Measurements from ENCODE around the gene YPEL2. TPM values are rescaled to one million over a fixed set of nuclear protein-coding genes. Genes with fewer than 3 reads are reported as not detected.

YPEL2 gene
- total RNA-seq, 1 donor from 2014 or later: 8.7 TPM

GRCh38 chr17:59420901-59421300, 89.4 kb downstream of the YPEL2 start:
- no peak overlapping the region for H3K27ac Mint-ChIP-seq
- H3K9me3 Mint-ChIP-seq: no peaks in the 10 kb centered on the region
- TF ChIP-seq CTCF (IDR thresholded peaks at IDR 0.05; ENCODE audit: unreplicated experiment): no peak
- DNase-seq (ENCODE audit: low spot score in 2 of 2, unreplicated experiment in 2 of 2): no peak
- H3K36me3 Mint-ChIP-seq: no peaks in the 10 kb centered on the region
- H3K27me3 Mint-ChIP-seq (ENCODE audit: low read depth): no peaks in the 10 kb centered on the region
- no peak overlapping the region for H3K4me3 Mint-ChIP-seq
- H3K4me1 Mint-ChIP-seq: peaks cover 26% of the 10 kb centered on the region

- no peak overlapping the region for H3K4me3 Mint-ChIP-seq
- H3K27ac Mint-ChIP-seq: no peak overlapping the region
- no peaks in the 10 kb centered on the region for H3K9me3 Mint-ChIP-seq
- H3K27me3 Mint-ChIP-seq (ENCODE audit: low read depth): no peaks in the 10 kb centered on the region
- H3K4me1 Mint-ChIP-seq: peaks cover 33% of the 10 kb centered on the region
- no peak for DNase-seq (ENCODE audit: low spot score in 2 of 2, unreplicated experiment in 2 of 2)
- no peaks in the 10 kb centered on the region for H3K36me3 Mint-ChIP-seq
- no peak for TF ChIP-seq CTCF (IDR thresholded peaks at IDR 0.05; ENCODE audit: unreplicated experiment)
Observed at GRCh38 chr17:59421722-59422121, 90.3 kb downstream of the YPEL2 start.

- DNase-seq (ENCODE audit: low spot score in 2 of 2, unreplicated experiment in 2 of 2): no peak
- Mint-ChIP-seq H3K4me3 (no peak overlapping the region), H3K27ac (no peak overlapping the region), H3K27me3 (ENCODE audit: low read depth) (no peaks in the 10 kb centered on the region), H3K4me1 (peaks cover 45% of the 10 kb centered on the region), H3K36me3 (no peaks in the 10 kb centered on the region), H3K9me3 (no peaks in the 10 kb centered on the region)
- no peak for TF ChIP-seq CTCF (IDR thresholded peaks at IDR 0.05; ENCODE audit: unreplicated experiment)
Observed at GRCh38 chr17:59423137-59423724, 91.8 kb downstream of the YPEL2 start.

- peaks cover 42% of the 10 kb centered on the region for H3K4me1 Mint-ChIP-seq
- H3K27ac Mint-ChIP-seq: peak overlapping the region; percentile 83
- TF ChIP-seq CTCF (IDR thresholded peaks at IDR 0.05; ENCODE audit: unreplicated experiment): no peak
- H3K27me3 Mint-ChIP-seq (ENCODE audit: low read depth): no peaks in the 10 kb centered on the region
- H3K9me3 Mint-ChIP-seq: no peaks in the 10 kb centered on the region
- no peak for DNase-seq (ENCODE audit: low spot score in 2 of 2, unreplicated experiment in 2 of 2)
- H3K4me3 Mint-ChIP-seq: no peak overlapping the region
- no peaks in the 10 kb centered on the region for H3K36me3 Mint-ChIP-seq
Observed at GRCh38 chr17:59423903-59424302, 92.4 kb downstream of the YPEL2 start.

- no peaks in the 10 kb centered on the region for H3K9me3 Mint-ChIP-seq
- H3K4me1 Mint-ChIP-seq: peaks cover 40% of the 10 kb centered on the region
- H3K27me3 Mint-ChIP-seq (ENCODE audit: low read depth): no peaks in the 10 kb centered on the region
- peak overlapping the region; percentile 83 for H3K27ac Mint-ChIP-seq
- no peak for TF ChIP-seq CTCF (IDR thresholded peaks at IDR 0.05; ENCODE audit: unreplicated experiment)
- no peaks in the 10 kb centered on the region for H3K36me3 Mint-ChIP-seq
- DNase-seq (ENCODE audit: low spot score in 2 of 2, unreplicated experiment in 2 of 2): no peak
- H3K4me3 Mint-ChIP-seq: no peak overlapping the region
Observed at GRCh38 chr17:59424331-59424730, 92.9 kb downstream of the YPEL2 start.

Measured in mesothelial cell of epicardium (in vitro differentiated cells).